Prostate gland (tissue), 2 donors: Measurements from ENCODE around the gene LYZL1.

Experiments
- CTCF ChIP-seq, 4 experiments: fragments of 200-600 bp in 2 of 4; fragments of 450-650 bp in 2 of 4; sonication (generic) in 2 of 4; IDR thresholded peaks; 1 replicate in 3 of 4; 2 replicates in 1 of 4; pipeline ENCODE4 v1.5.1; 2016 to 2019; ENCODE audit warnings: antibody characterized with exemption in 4 of 4, mild to moderate bottlenecking in 2 of 4, moderate library complexity in 2 of 4
- POLR2A ChIP-seq: fragments of 450-650 bp; IDR thresholded peaks from one replicate; pipeline ENCODE4 v1.6.1; 2016; ENCODE audit warnings: antibody characterized with exemption, mild to moderate bottlenecking

- no peak for TF ChIP-seq POLR2A
- TF ChIP-seq CTCF (IDR thresholded peaks at IDR 0.05): no peak
Measured at GRCh38 chr10:29346296-29347001, 57.6 kb downstream of the LYZL1 start.
